ENCODE measurements around the gene KIF4A.

DNA sequence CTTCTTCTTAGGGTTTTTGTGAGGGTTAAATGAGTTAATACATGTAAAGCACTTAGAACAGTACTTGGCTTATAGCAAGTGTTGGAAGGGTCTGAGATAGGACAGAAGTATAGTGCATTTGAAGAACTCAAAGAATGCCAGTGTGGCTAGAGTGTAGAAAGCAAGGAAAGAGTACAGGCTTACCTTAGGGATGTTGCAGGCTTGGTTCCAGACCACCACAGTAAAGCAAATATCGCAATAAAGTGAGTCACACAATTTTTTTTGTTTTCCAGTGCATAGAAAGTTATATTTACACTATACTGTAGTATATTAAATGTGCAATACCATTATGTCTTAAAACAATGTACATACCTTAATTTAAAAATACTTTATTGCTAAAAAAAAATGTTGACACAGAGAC, 41.3 kb downstream of the KIF4A start:
- TF ChIP-seq, protein P1, sequence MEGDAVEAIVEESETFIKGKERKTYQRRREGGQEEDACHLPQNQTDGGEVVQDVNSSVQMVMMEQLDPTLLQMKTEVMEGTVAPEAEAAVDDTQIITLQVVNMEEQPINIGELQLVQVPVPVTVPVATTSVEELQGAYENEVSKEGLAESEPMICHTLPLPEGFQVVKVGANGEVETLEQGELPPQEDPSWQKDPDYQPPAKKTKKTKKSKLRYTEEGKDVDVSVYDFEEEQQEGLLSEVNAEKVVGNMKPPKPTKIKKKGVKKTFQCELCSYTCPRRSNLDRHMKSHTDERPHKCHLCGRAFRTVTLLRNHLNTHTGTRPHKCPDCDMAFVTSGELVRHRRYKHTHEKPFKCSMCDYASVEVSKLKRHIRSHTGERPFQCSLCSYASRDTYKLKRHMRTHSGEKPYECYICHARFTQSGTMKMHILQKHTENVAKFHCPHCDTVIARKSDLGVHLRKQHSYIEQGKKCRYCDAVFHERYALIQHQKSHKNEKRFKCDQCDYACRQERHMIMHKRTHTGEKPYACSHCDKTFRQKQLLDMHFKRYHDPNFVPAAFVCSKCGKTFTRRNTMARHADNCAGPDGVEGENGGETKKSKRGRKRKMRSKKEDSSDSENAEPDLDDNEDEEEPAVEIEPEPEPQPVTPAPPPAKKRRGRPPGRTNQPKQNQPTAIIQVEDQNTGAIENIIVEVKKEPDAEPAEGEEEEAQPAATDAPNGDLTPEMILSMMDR (IDR thresholded peaks at IDR 0.05; ENCODE audit: low read depth, low read length) = no peak
- TF ChIP-seq EZH2phosphoT487 (IDR thresholded peaks at IDR 0.05; ENCODE audit: low read depth) = no peak
